ENCODE measurements around the gene KIFC1. TPM values are rescaled to one million over a fixed set of nuclear protein-coding genes. Genes with fewer than 3 reads are reported as not detected.
A peak's percentile ranks its signal among the peaks of the same experiment; 100 is the strongest.

The KIFC1 gene
- total and polyA plus RNA-seq, 8 donors = 5.8 to 73.6 (median 36.6) TPM

- intact Hi-C loops (cut with DNase I) = no loop called here
- ATAC-seq (no peak), DNase-seq (no peak)
- Histone ChIP-seq H3K27ac (no peak overlapping the region), H3K27me3 (no peaks in the 10 kb centered on the region), H3K36me3 (peaks cover 0 to 4% of the 10 kb centered on the region in 2 donors), H3K4me3 (no peak overlapping the region), H3K9me3 (no peaks in the 10 kb centered on the region), H3K4me1 (peaks cover 0 to 6% of the 10 kb centered on the region in 2 donors)
- no peak for TF ChIP-seq CTCF (IDR thresholded peaks at IDR 0.05)
These were observed 13.3 kb downstream of the KIFC1 start for GRCh38 chr6:33404884-33405283.

GRCh38 chr6:33405386-33405940, 13.8 kb downstream of the KIFC1 start:
- TF ChIP-seq CTCF (IDR thresholded peaks at IDR 0.05) = no peak
- H3K4me1 ChIP-seq = peaks cover 0 to 6% of the 10 kb centered on the region in 2 donors
- H3K9me3 ChIP-seq = no peaks in the 10 kb centered on the region
- H3K36me3 ChIP-seq = peaks cover 0 to 4% of the 10 kb centered on the region in 2 donors
- intact Hi-C loops (cut with DNase I) = no loop called here
- ATAC-seq (no peak), DNase-seq (no peak)
- H3K4me3 ChIP-seq = no peak overlapping the region
- H3K27me3 ChIP-seq = no peaks in the 10 kb centered on the region
- H3K27ac ChIP-seq = no peak overlapping the region

- DNase-seq (no peak), ATAC-seq (no peak)
- Histone ChIP-seq H3K4me3 (no peak overlapping the region), H3K27me3 (no peaks in the 10 kb centered on the region), H3K9me3 (no peaks in the 10 kb centered on the region), H3K4me1 (peaks cover 0 to 6% of the 10 kb centered on the region in 2 donors), H3K36me3 (peaks cover 0 to 4% of the 10 kb centered on the region in 2 donors), H3K27ac (no peak overlapping the region)
- intact Hi-C loops (cut with DNase I) = no loop called here
- no peak for TF ChIP-seq CTCF (IDR thresholded peaks at IDR 0.05)
These were observed 14.5 kb downstream of the KIFC1 start for GRCh38 chr6:33406126-33406525.

GRCh38 chr6:33407132-33407718, 15.6 kb downstream of the KIFC1 start:
- no peak for TF ChIP-seq CTCF (IDR thresholded peaks at IDR 0.05)
- Histone ChIP-seq H3K4me3 (no peak overlapping the region), H3K9me3 (no peaks in the 10 kb centered on the region), H3K4me1 (peaks cover 4 to 17% of the 10 kb centered on the region in 2 donors), H3K27me3 (no peaks in the 10 kb centered on the region), H3K27ac (no peak overlapping the region), H3K36me3 (peaks cover 0 to 4% of the 10 kb centered on the region in 2 donors)
- intact Hi-C loops (cut with DNase I) = no loop called here
- DNase-seq (no peak), ATAC-seq (no peak)

GRCh38 chr6:33410050-33410710, 18.6 kb downstream of the KIFC1 start:
- no peak for TF ChIP-seq CTCF (IDR thresholded peaks at IDR 0.05)
- intact Hi-C loops (cut with DNase I) = loop anchor here in 1 of 2 donors (10.0 kb wide), 1 partner anchor 95 kb away; the partner anchor contains the start of genes TAPBP and ZBTB22

More at GRCh38 chr6:33410050-33410710, 18.6 kb downstream of the KIFC1 start:
- ATAC-seq (peak; percentile 88), DNase-seq (peak; percentile 96 to 100 (median 98))
- H3K4me3 ChIP-seq = peak overlapping the region; percentile 84 to 97
- peak overlapping the region; percentile 87 to 95 for H3K27ac ChIP-seq
- peaks cover 0 to 29% of the 10 kb centered on the region in 2 donors for H3K36me3 ChIP-seq
- peaks cover 4 to 27% of the 10 kb centered on the region in 2 donors for H3K4me1 ChIP-seq
- H3K27me3 ChIP-seq = no peaks in the 10 kb centered on the region
- no peaks in the 10 kb centered on the region for H3K9me3 ChIP-seq
